ENCODE measurements around the gene PREX1. TPM values are rescaled to one million over a fixed set of nuclear protein-coding genes. Genes with fewer than 3 reads are reported as not detected.

PREX1 gene
- total RNA-seq, 4 donors from 2014 or later = 29.5 to 121 (median 40.9) TPM

- TF ChIP-seq, protein P1, sequence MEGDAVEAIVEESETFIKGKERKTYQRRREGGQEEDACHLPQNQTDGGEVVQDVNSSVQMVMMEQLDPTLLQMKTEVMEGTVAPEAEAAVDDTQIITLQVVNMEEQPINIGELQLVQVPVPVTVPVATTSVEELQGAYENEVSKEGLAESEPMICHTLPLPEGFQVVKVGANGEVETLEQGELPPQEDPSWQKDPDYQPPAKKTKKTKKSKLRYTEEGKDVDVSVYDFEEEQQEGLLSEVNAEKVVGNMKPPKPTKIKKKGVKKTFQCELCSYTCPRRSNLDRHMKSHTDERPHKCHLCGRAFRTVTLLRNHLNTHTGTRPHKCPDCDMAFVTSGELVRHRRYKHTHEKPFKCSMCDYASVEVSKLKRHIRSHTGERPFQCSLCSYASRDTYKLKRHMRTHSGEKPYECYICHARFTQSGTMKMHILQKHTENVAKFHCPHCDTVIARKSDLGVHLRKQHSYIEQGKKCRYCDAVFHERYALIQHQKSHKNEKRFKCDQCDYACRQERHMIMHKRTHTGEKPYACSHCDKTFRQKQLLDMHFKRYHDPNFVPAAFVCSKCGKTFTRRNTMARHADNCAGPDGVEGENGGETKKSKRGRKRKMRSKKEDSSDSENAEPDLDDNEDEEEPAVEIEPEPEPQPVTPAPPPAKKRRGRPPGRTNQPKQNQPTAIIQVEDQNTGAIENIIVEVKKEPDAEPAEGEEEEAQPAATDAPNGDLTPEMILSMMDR (IDR thresholded peaks at IDR 0.05) = no peak
- no peak for DNase-seq (ENCODE audit: low spot score)
- no peak for ATAC-seq (ENCODE audit: low FRiP score)
Measured at GRCh38 chr20:48817367-48818030, 10.3 kb downstream of the PREX1 start.

- TF ChIP-seq, protein P1 (IDR thresholded peaks at IDR 0.05) = no peak
- DNase-seq (ENCODE audit: low spot score) (no peak), ATAC-seq (ENCODE audit: low FRiP score) (no peak)
Measured at GRCh38 chr20:48816282-48817205, 11.3 kb downstream of the PREX1 start.

DNA sequence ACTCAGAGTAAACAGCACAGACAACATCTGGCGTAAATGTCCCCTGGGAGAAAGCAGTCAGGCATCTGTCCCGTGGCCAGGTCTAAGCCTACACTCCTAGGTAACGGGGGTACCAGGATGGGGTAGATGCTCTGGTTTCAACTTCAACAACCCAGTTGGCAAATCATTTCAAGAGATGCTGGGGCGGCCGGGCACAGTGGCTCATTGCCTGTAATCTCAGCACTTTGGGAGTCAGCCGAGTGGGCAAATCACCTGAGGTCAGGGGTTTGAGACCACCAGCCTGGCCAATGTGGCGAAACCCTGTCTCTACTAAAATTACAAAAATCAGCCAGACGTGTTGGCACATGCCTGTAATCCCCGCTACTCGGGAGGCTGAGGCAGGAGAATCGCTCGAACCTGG is 12.3 kb downstream of the PREX1 start:
- ATAC-seq (ENCODE audit: low FRiP score) (no peak), DNase-seq (ENCODE audit: low spot score) (no peak)
- TF ChIP-seq, protein P1 (IDR thresholded peaks at IDR 0.05) = no peak

DNA sequence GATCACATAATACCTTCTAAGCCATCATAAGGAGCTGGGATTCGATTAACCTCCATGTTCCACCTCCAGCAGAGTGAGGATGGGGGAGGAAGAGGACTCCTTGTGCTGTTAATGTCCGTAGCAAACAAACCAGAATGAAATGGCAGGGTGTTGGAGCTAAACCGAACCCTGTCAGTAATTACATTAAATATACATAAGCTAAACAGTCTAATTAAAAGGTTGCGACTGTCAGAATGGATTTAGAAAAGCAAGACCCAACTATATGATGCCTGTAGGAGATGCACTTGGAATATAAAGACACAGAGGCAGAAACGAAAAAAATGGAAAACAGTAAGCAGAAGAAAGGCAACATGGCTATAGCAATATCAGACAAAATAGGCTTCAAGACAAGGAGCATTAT is 13.2 kb downstream of the PREX1 start:
- ATAC-seq (ENCODE audit: low FRiP score) = no peak
- TF ChIP-seq, protein P1 (IDR thresholded peaks at IDR 0.05) = no peak
- DNase-seq (ENCODE audit: low spot score) = no peak

DNA sequence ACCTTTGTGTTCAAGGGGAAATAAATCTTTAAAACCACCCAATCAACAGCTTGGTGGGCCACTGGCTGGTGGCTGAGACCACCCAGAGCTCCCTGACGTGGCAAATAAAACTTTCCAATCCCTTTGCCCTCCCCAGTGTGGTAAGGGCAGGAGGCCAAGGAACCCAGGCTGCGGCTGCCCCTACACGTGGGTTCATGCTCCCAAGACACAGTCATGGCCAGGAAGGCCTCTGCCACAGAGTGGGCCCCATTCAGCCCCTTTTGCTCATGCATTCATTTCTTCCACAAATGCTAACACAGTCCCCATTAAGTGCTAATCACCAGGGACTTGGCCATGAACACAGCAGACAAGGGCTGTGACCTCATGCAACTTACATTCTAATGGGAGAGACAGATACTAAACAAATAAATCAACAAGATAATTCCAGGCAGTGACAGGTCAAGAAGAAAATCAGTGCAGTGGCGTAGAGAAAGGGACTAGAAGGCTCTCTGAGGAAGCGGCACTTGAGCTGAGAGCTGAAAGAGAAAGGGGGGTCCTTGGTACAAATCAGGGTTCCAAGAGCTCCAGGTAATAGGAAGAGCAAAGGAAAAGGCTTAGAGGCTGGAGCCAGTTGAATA is 13.8 kb downstream of the PREX1 start:
- TF ChIP-seq, protein P1 (IDR thresholded peaks at IDR 0.05) = no peak
- no peak for DNase-seq (ENCODE audit: low spot score)
- ATAC-seq (ENCODE audit: low FRiP score) = no peak

- TF ChIP-seq, protein P1 (IDR thresholded peaks at IDR 0.05) = no peak
- DNase-seq (ENCODE audit: low spot score) (no peak), ATAC-seq (ENCODE audit: low FRiP score) (no peak)
Measured at GRCh38 chr20:48813446-48813747, 14.4 kb downstream of the PREX1 start.
